ENCODE measurements around the gene LYSMD3.

- no peak for TF ChIP-seq CTCF (IDR thresholded peaks at IDR 0.05)
- TF ChIP-seq EP300 (IDR thresholded peaks at IDR 0.05), result no peak
- TF ChIP-seq POLR2A (IDR thresholded peaks at IDR 0.05), result no peak
These were observed 10.7 kb downstream of the LYSMD3 start for GRCh38 chr5:90518661-90519060.
